Neural progenitor cell (in vitro differentiated cells): ENCODE measurements around the gene GJC3. TPM values are rescaled to one million over a fixed set of nuclear protein-coding genes. Genes with fewer than 3 reads are reported as not detected.
"Not testable (repeated sequence)": the region's sequence is repeated elsewhere in the genome, so short reads cannot be mapped to it uniquely, and the experiment has no call there.

ENCODE experiments used
- DNase-seq: peaks from one replicate; pipeline ENCODE4 v3.0.0-alpha.2; 2016; ENCODE audit warnings: low spot score
- H2AFZ ChIP-seq: fragments of 200-600 bp; sonication (generic); replicated peaks from 2 replicates; pipeline ENCODE4 v1.6.1; 2016; ENCODE audit warnings: antibody characterized with exemption
- H3F3A ChIP-seq: fragments of 200-600 bp; sonication (generic); 2 replicates; pipeline ENCODE4 v1.6.1; 2016; ENCODE audit warnings: antibody characterized with exemption, low read depth
- H3K27ac ChIP-seq: fragments of 200-600 bp; sonication (generic); 2 replicates; pipeline ENCODE4 v1.5.1; 2016; ENCODE audit warnings: mild to moderate bottlenecking
- H3K27me3 ChIP-seq: fragments of 200-600 bp; sonication (generic); 2 replicates; pipeline ENCODE4 v1.6.1; 2016; ENCODE audit warnings: mild to moderate bottlenecking, moderate library complexity
- H3K36me3 ChIP-seq: fragments of 200-600 bp; sonication (generic); 2 replicates; pipeline ENCODE4 v1.5.1; 2016
- H3K4me1 ChIP-seq: fragments of 200-600 bp; sonication (generic); 2 replicates; pipeline ENCODE4 v1.6.1; 2016; ENCODE audit warnings: mixed run types
- H3K4me2 ChIP-seq: fragments of 200-600 bp; sonication (generic); 2 replicates; pipeline ENCODE4 v1.6.1; 2016
- H3K4me3 ChIP-seq: fragments of 200-600 bp; sonication (generic); 2 replicates; pipeline ENCODE4 v1.5.1; 2016
- H3K79me2 ChIP-seq: fragments of 200-600 bp; sonication (generic); 2 replicates; pipeline ENCODE4 v1.6.1; 2016; ENCODE audit warnings: low read depth
- H3K9ac ChIP-seq: fragments of 200-600 bp; sonication (generic); 2 replicates; pipeline ENCODE4 v1.6.1; 2016
- H3K9me3 ChIP-seq: fragments of 200-600 bp; sonication (generic); 2 replicates; pipeline ENCODE4 v1.5.1; 2016; ENCODE audit warnings: low read depth
- H4K20me1 ChIP-seq: fragments of 200-600 bp; sonication (generic); 2 replicates; pipeline ENCODE4 v1.6.1; 2016; ENCODE audit warnings: low read depth
- H3K27ac Mint-ChIP-seq: 3 replicates; pipeline ENCODE4 v1.8.0; 2021; ENCODE audit warnings: mixed read lengths
- H3K27me3 Mint-ChIP-seq: 2 replicates; pipeline ENCODE4 v1.8.0; 2022; ENCODE audit warnings: low read depth, mild to moderate bottlenecking, inconsistent platforms, moderate library complexity, mixed read lengths; ENCODE audit not compliant: insufficient read depth
- H3K36me3 Mint-ChIP-seq: 3 replicates; pipeline ENCODE4 v1.8.0; 2021; ENCODE audit warnings: mixed read lengths
- H3K4me1 Mint-ChIP-seq: 3 replicates; pipeline ENCODE4 v1.8.0; 2021; ENCODE audit warnings: mixed read lengths
- H3K4me3 Mint-ChIP-seq: 3 replicates; pipeline ENCODE4 v1.8.0; 2021; ENCODE audit warnings: mild to moderate bottlenecking, moderate library complexity, mixed read lengths
- H3K9me3 Mint-ChIP-seq: 3 replicates; pipeline ENCODE4 v1.8.0; 2020; ENCODE audit warnings: mixed read lengths
- EZH2 ChIP-seq: fragments of 200-600 bp; sonication (generic); IDR thresholded peaks from 2 replicates; pipeline ENCODE4 v1.6.1; 2017; ENCODE audit warnings: antibody characterized with exemption, mild to moderate bottlenecking, moderate library complexity
- EZH2phosphoT487 ChIP-seq: fragments of 200-600 bp; sonication (generic); IDR thresholded peaks from 2 replicates; pipeline ENCODE4 v1.6.1; 2017; ENCODE audit warnings: antibody characterized with exemption
- total RNA-seq: library from RNA; depleted of rRNA; stranded (reverse); fragments of >200 nt; gene quantifications from 2 replicates; pipeline ENCODE4 v1.2.3, GENCODE V29; 2015; ENCODE audit warnings: low replicate concordance
- TF ChIP-seq, protein P1 (sequence below): fragments of 200-600 bp; sonication (generic); IDR thresholded peaks from 2 replicates; pipeline ENCODE4 v1.5.1; 2017; ENCODE audit warnings: antibody characterized with exemption, mild to moderate bottlenecking

Gene GJC3
- total RNA-seq, 1 donor from 2014 or later: 0.34 TPM

DNA sequence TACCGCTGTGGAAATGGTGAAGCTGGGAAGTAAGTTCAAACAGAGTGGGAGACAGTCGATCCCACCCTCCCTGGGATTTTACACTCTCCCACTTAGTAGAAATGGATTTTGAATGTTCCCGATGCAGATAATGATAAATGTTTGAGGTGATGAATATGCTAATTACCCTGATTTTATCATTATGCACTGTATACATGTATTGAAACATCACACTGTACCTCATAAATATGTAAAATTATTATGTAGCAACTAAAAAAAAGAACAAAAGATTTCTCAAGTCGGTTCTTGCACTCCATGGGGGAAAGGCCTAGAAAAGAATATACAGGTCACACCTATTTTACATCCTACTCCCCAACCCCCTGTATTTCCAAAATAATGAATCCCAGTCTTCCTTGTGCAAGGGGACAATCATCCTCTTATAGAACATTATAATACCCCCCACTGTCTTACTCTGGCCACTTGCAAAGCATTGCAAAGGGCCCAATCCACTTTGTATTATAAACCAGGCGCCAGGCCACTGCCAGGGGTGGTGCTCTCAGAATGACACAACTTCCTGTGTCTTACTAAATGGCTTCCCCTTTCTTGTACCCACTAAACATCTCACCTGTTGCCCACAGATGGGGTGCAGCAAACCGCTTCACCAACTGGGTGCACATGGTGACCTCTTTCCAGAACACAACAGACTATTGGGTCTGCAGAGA lies 31.9 kb downstream of the GJC3 start:
- no peak overlapping the region for H3K27ac ChIP-seq
- H3K27me3 Mint-ChIP-seq: no peaks in the 10 kb centered on the region
- H3K9ac ChIP-seq: no peak overlapping the region
- H3K79me2 ChIP-seq: no peaks in the 10 kb centered on the region
- no peaks in the 10 kb centered on the region for H3K4me1 Mint-ChIP-seq
- H3K9me3 Mint-ChIP-seq: no peaks in the 10 kb centered on the region
- H3K27me3 ChIP-seq: no peaks in the 10 kb centered on the region
- H3K27ac Mint-ChIP-seq: no peak overlapping the region
- H3K9me3 ChIP-seq: no peaks in the 10 kb centered on the region
- H3K4me3 Mint-ChIP-seq: no peak overlapping the region
- TF ChIP-seq EZH2: no peak
- TF ChIP-seq, protein P1, sequence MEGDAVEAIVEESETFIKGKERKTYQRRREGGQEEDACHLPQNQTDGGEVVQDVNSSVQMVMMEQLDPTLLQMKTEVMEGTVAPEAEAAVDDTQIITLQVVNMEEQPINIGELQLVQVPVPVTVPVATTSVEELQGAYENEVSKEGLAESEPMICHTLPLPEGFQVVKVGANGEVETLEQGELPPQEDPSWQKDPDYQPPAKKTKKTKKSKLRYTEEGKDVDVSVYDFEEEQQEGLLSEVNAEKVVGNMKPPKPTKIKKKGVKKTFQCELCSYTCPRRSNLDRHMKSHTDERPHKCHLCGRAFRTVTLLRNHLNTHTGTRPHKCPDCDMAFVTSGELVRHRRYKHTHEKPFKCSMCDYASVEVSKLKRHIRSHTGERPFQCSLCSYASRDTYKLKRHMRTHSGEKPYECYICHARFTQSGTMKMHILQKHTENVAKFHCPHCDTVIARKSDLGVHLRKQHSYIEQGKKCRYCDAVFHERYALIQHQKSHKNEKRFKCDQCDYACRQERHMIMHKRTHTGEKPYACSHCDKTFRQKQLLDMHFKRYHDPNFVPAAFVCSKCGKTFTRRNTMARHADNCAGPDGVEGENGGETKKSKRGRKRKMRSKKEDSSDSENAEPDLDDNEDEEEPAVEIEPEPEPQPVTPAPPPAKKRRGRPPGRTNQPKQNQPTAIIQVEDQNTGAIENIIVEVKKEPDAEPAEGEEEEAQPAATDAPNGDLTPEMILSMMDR: no peak
- TF ChIP-seq EZH2phosphoT487: no peak
- H3K36me3 ChIP-seq: no peaks in the 10 kb centered on the region
- no peaks in the 10 kb centered on the region for H4K20me1 ChIP-seq
- H3K36me3 Mint-ChIP-seq: no peaks in the 10 kb centered on the region
- H3K4me1 ChIP-seq: no peaks in the 10 kb centered on the region
- no peak for DNase-seq
- no peak overlapping the region for H2AFZ ChIP-seq
- no peak overlapping the region for H3K4me2 ChIP-seq
- no peak overlapping the region for H3K4me3 ChIP-seq
- H3F3A ChIP-seq: no peaks in the 10 kb centered on the region

DNA sequence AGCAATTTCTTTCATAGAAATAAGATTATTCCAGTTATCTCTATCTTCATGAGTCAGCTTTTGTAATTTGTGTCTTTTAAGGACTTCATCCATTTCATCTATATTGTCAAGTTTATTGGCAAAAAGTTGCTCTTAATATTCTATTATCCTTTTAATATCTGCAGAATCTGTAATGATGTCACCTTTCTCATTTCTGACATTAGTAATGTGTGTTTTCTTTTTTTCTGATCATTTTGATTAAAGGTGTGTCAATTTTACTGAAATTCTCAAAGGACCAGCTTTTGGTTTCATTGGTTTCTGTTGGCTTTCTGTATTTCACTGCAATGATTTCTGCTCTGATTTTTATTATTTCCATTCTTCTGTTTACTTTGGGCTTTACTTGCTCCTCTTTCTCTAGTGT lies 34.7 kb downstream of the GJC3 start:
- H3K4me2 ChIP-seq: no peak overlapping the region
- no peak overlapping the region for H3K27ac ChIP-seq
- no peak overlapping the region for H3K4me3 ChIP-seq
- Mint-ChIP-seq H3K27ac (no peak overlapping the region), H3K4me3 (no peak overlapping the region), H3K27me3 (peaks cover 2% of the 10 kb centered on the region), H3K36me3 (peaks cover 2% of the 10 kb centered on the region), H3K4me1 (no peaks in the 10 kb centered on the region), H3K9me3 (peaks cover 5% of the 10 kb centered on the region)
- H3K4me1 ChIP-seq: no peaks in the 10 kb centered on the region
- H3F3A ChIP-seq: no peaks in the 10 kb centered on the region
- H3K9ac ChIP-seq: no peak overlapping the region
- TF ChIP-seq, protein P1: no peak
- no peak for TF ChIP-seq EZH2
- no peak for TF ChIP-seq EZH2phosphoT487
- no peak for DNase-seq
- no peaks in the 10 kb centered on the region for H4K20me1 ChIP-seq
- H3K79me2 ChIP-seq: no peaks in the 10 kb centered on the region
- no peaks in the 10 kb centered on the region for H3K9me3 ChIP-seq
- H2AFZ ChIP-seq: no peak overlapping the region
- no peaks in the 10 kb centered on the region for H3K27me3 ChIP-seq
- no peaks in the 10 kb centered on the region for H3K36me3 ChIP-seq

DNA sequence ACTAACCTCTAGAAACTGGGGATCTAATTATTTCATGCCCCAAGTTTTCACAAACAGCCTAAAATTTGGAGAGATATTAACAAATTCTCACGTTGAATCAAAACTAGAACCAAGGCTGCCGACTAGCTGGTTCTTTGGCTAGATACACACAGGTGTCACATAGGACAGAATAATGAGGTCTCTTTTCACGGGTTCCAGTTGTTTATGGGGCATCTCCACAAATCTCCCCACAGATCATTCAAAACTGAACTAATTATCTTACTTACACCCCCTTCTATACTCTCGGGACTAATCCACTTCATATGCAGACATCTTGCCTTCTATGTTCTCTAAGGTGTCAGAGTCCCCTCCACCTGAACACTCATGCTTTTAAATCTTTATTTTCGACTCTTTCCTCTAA lies 36.1 kb downstream of the GJC3 start:
- no peaks in the 10 kb centered on the region for H3K4me1 ChIP-seq
- no peak overlapping the region for H3K4me3 ChIP-seq
- no peak for TF ChIP-seq EZH2phosphoT487
- TF ChIP-seq EZH2: no peak
- TF ChIP-seq, protein P1: no peak
- H2AFZ ChIP-seq: no peak overlapping the region
- no peaks in the 10 kb centered on the region for H4K20me1 ChIP-seq
- H3K9ac ChIP-seq: no peak overlapping the region
- H3K79me2 ChIP-seq: no peaks in the 10 kb centered on the region
- no peak overlapping the region for H3K27ac ChIP-seq
- peaks cover 11% of the 10 kb centered on the region for H3K9me3 Mint-ChIP-seq
- no peak for DNase-seq
- H3K27me3 ChIP-seq: no peaks in the 10 kb centered on the region
- peaks cover 3% of the 10 kb centered on the region for H3K36me3 Mint-ChIP-seq
- peaks cover 2% of the 10 kb centered on the region for H3K27me3 Mint-ChIP-seq
- H3K4me1 Mint-ChIP-seq: no peaks in the 10 kb centered on the region
- no peaks in the 10 kb centered on the region for H3K36me3 ChIP-seq
- H3F3A ChIP-seq: no peaks in the 10 kb centered on the region
- no peak overlapping the region for H3K4me2 ChIP-seq
- H3K27ac Mint-ChIP-seq: no peak overlapping the region
- no peaks in the 10 kb centered on the region for H3K9me3 ChIP-seq
- H3K4me3 Mint-ChIP-seq: no peak overlapping the region

DNA sequence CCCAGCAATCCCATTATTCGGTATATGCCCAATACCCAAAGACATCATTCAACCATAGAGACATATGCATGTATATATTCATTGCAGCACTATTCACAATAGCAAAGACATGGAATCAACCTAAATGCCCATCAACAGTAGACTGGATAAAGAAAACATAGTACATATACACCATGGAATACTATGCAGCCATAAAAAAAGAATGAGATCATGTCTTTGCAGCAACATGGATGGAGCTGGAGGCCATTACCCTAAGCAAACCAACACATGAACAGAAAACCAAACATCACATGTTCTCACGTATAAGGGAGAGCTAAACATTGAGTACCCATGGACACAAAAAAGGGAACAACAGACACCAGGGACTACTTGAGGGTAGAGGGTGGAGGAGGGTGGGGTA lies 39.1 kb downstream of the GJC3 start:
- not testable (repeated sequence) for H3K36me3 Mint-ChIP-seq, H3K9ac ChIP-seq, H3K4me1 ChIP-seq, H3K27ac ChIP-seq, H3K4me3 ChIP-seq, H3K27me3 Mint-ChIP-seq, H3K79me2 ChIP-seq, H3K4me2 ChIP-seq, H3K27ac Mint-ChIP-seq, H3F3A ChIP-seq, H3K9me3 ChIP-seq, H3K36me3 ChIP-seq, H2AFZ ChIP-seq, H4K20me1 ChIP-seq, H3K4me1 Mint-ChIP-seq, H3K4me3 Mint-ChIP-seq, DNase-seq, H3K27me3 ChIP-seq
- peaks cover 14% of the 10 kb centered on the region for H3K9me3 Mint-ChIP-seq

DNA sequence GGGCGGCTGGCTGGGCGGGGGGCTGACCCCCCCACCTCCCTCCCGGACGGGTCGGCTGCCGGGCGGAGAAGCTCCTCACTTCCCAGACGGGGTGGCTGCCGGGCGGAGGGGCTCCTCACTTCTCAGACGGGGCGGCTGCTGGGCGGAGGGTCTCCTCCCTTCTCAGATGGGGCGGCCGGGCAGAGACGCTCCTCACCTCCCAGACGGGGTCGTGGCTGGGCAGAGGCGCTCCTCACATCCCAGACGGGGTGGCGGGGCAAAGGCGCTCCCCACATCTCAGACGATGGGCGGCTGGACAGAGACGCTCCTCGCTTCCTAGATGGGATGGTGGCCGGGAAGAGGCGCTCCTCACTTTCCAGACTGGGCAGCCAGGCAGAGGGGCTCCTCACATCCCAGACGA lies 41.1 kb downstream of the GJC3 start:
- H3K4me2 ChIP-seq, DNase-seq, H3K36me3 Mint-ChIP-seq, H3K27ac Mint-ChIP-seq, H3K79me2 ChIP-seq, H3K27me3 ChIP-seq, H3K4me1 Mint-ChIP-seq, H2AFZ ChIP-seq, H3F3A ChIP-seq, H3K9me3 ChIP-seq, H3K9ac ChIP-seq, H3K36me3 ChIP-seq, H3K27me3 Mint-ChIP-seq, H3K4me3 ChIP-seq, H4K20me1 ChIP-seq, H3K4me1 ChIP-seq, H3K27ac ChIP-seq, H3K4me3 Mint-ChIP-seq: not testable (repeated sequence)
- peaks cover 17% of the 10 kb centered on the region for H3K9me3 Mint-ChIP-seq
